ENCODE data around the gene GALP. TPM values are rescaled to one million over a fixed set of nuclear protein-coding genes. Genes with fewer than 3 reads are reported as not detected.
"Not testable (repeated sequence)": the region's sequence is repeated elsewhere in the genome, so short reads cannot be mapped to it uniquely, and the experiment has no call there.

The GALP gene
- total and polyA plus RNA-seq, 4 donors, result 0.08 to 0.63 TPM; not detected in 2

- Histone ChIP-seq H3K4me1 (ENCODE audit: control insufficient read depth in 4 of 4, insufficient read depth in 4 of 4, low read length in 3 of 4) (peaks cover 0 to 10% (median 8%) of the 10 kb centered on the region in 4 donors), H3K36me3 (ENCODE audit: control insufficient read depth in 4 of 4, insufficient read depth in 3 of 4, low read depth in 1 of 4, low read length in 3 of 4) (no peaks in the 10 kb centered on the region), H3K27me3 (ENCODE audit: control insufficient read depth in 4 of 4, insufficient read depth in 4 of 4, low read length in 3 of 4) (no peaks in the 10 kb centered on the region), H3K27ac (ENCODE audit: low read depth in 1 of 2, low read length in 2 of 2) (peak overlapping the region in 1 of 2 donors; percentile 43), H3K9ac (ENCODE audit: low read depth in 1 of 2, low read length in 2 of 2) (no peak overlapping the region), H3K9me3 (ENCODE audit: control insufficient read depth in 4 of 4, low read length in 3 of 4) (no peaks in the 10 kb centered on the region), H3K4me3 (ENCODE audit: low read depth in 1 of 3, low read length in 3 of 3) (no peak overlapping the region)
- no peak for DNase-seq (ENCODE audit: low spot score)
- TF ChIP-seq HNF4A (conservative IDR thresholded peaks at IDR 0.05), result peak; percentile 70 to 89
- TF ChIP-seq ATF3 (IDR thresholded peaks at IDR 0.05), result peak; percentile 24
- TF ChIP-seq RXRA (IDR thresholded peaks at IDR 0.05), result peak; percentile 28 to 86
- TF ChIP-seq GABPA (IDR thresholded peaks at IDR 0.05 in 1 of 2, conservative IDR thresholded peaks at IDR 0.05 in 1 of 2), result peak in 1 of 2 donors; percentile 57
- TF ChIP-seq NR2F2 (IDR thresholded peaks at IDR 0.05), result no peak
- TF ChIP-seq, protein P1, sequence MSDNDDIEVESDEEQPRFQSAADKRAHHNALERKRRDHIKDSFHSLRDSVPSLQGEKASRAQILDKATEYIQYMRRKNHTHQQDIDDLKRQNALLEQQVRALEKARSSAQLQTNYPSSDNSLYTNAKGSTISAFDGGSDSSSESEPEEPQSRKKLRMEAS (IDR thresholded peaks at IDR 0.05), result no peak
- TF ChIP-seq FOXA2 (IDR thresholded peaks at IDR 0.05), result no peak
- peak in 1 of 2 donors; percentile 8 for TF ChIP-seq RAD21 (IDR thresholded peaks at IDR 0.05)
- TF ChIP-seq SP1 (IDR thresholded peaks at IDR 0.05), result no peak
- TF ChIP-seq, protein P2, sequence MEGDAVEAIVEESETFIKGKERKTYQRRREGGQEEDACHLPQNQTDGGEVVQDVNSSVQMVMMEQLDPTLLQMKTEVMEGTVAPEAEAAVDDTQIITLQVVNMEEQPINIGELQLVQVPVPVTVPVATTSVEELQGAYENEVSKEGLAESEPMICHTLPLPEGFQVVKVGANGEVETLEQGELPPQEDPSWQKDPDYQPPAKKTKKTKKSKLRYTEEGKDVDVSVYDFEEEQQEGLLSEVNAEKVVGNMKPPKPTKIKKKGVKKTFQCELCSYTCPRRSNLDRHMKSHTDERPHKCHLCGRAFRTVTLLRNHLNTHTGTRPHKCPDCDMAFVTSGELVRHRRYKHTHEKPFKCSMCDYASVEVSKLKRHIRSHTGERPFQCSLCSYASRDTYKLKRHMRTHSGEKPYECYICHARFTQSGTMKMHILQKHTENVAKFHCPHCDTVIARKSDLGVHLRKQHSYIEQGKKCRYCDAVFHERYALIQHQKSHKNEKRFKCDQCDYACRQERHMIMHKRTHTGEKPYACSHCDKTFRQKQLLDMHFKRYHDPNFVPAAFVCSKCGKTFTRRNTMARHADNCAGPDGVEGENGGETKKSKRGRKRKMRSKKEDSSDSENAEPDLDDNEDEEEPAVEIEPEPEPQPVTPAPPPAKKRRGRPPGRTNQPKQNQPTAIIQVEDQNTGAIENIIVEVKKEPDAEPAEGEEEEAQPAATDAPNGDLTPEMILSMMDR (IDR thresholded peaks at IDR 0.05; ENCODE audit: low read depth, low read length, missing input control), result no peak
- TF ChIP-seq JUND (IDR thresholded peaks at IDR 0.05), result peak; percentile 19 to 67
- TF ChIP-seq YY1 (IDR thresholded peaks at IDR 0.05), result peak; percentile 14
- TF ChIP-seq FOXA1 (IDR thresholded peaks at IDR 0.05), result no peak
- 40% methylated on average over 7 of the region's 7 CpGs for WGBS
Observed at GRCh38 chr19:56199687-56200086, 23.9 kb downstream of the GALP start.

DNA sequence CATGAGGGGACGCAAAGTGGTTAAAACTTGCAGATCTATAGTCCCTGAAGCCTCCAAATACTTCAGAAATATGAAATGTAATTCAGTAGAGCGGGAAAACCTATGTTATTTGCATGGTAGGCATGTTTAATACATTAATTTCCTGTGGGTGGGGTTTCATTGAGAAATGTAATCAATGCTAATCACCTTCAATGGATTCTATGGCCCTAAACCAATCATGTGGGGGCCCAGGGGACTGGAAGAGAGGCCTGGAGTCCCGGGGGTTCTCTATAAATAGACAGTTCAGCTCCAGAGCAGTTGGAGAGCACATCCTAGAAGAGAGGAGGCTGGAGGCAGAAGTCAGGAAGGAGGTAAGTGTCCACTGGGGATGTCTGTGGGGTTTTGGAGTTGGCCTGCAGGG, 26.2 kb downstream of the GALP start, which contains the start of gene ZSCAN5C:
Gene ZSCAN5C (plus strand): TSS at position 301 of the 400 bp plus-strand sequence. CDS start 3,641 bp downstream, outside the sequence.
- H3K36me3 ChIP-seq (ENCODE audit: control insufficient read depth in 4 of 4, insufficient read depth in 3 of 4, low read depth in 1 of 4, low read length in 3 of 4), result no peaks in the 10 kb centered on the region
- DNase-seq (ENCODE audit: low spot score), result no peak
- TF ChIP-seq NR2F2 (IDR thresholded peaks at IDR 0.05), result no peak
- H3K27me3 ChIP-seq (ENCODE audit: control insufficient read depth in 4 of 4, insufficient read depth in 4 of 4, low read length in 3 of 4), result no peaks in the 10 kb centered on the region
- no peak within 1 kb of the TSS for H3K4me3 ChIP-seq (ENCODE audit: low read depth in 1 of 3, low read length in 3 of 3)
- H3K9me3 ChIP-seq (ENCODE audit: control insufficient read depth in 4 of 4, low read length in 3 of 4), result no peaks in the 10 kb centered on the region
- no peak within 1 kb of the TSS for H3K27ac ChIP-seq (ENCODE audit: low read depth in 1 of 2, low read length in 2 of 2)
- WGBS, result 78% methylated on average over 3 of the region's 3 CpGs
- H3K4me1 ChIP-seq (ENCODE audit: control insufficient read depth in 4 of 4, insufficient read depth in 4 of 4, low read length in 3 of 4), result peaks cover 0 to 10% (median 8%) of the 10 kb centered on the region in 4 donors
- no peak within 1 kb of the TSS for H3K9ac ChIP-seq (ENCODE audit: low read depth in 1 of 2, low read length in 2 of 2)

GRCh38 chr19:56207581-56207980, 31.8 kb downstream of the GALP start:
- DNase-seq (ENCODE audit: low spot score); H3K27ac ChIP-seq (ENCODE audit: low read depth in 1 of 2, low read length in 2 of 2); H3K9ac ChIP-seq (ENCODE audit: low read depth in 1 of 2, low read length in 2 of 2); H3K9me3 ChIP-seq (ENCODE audit: control insufficient read depth in 4 of 4, low read length in 3 of 4); H3K4me1 ChIP-seq (ENCODE audit: control insufficient read depth in 4 of 4, insufficient read depth in 4 of 4, low read length in 3 of 4); H3K27me3 ChIP-seq (ENCODE audit: control insufficient read depth in 4 of 4, insufficient read depth in 4 of 4, low read length in 3 of 4); H3K36me3 ChIP-seq (ENCODE audit: control insufficient read depth in 4 of 4, insufficient read depth in 3 of 4, low read depth in 1 of 4, low read length in 3 of 4); H3K4me3 ChIP-seq (ENCODE audit: low read depth in 1 of 3, low read length in 3 of 3): not testable (repeated sequence)
- WGBS, result 76% methylated on average over 5 of the region's 5 CpGs
